ENCODE results near the gene AMMECR1L.

GRCh38 chr2:127857265-127857808 lies 28.4 kb downstream of the AMMECR1L start:
- TF ChIP-seq CTCF (IDR thresholded peaks at IDR 0.05) (no peak), BCL3 (IDR thresholded peaks at IDR 0.05) (no peak), RARB (CRISPR knock-in tag; IDR thresholded peaks at IDR 0.05) (no peak), ZNF302 (CRISPR knock-in tag; IDR thresholded peaks at IDR 0.05) (no peak)
